Measurements from ENCODE around the gene ANXA6.

Gene ANXA6

DNA sequence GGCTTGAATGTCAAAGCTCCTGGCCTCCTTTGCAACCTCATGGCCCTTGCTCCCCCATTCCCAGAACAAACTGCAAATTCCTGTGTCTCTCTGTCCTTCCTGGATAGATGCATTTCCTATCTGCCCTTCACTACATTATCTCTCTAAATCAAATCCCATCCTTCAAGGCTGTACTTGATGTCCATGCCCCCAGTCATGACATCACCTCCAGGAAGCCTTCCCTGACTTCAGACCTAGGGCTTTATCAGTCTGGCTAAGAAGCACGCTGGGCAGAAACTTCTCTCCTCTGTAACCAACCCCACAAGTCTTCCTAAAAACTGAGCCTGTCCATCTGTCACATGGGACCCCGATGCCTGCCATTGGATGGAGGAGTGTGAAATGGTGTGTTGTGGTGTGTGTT, 51.1 kb downstream of the ANXA6 start:
- in situ Hi-C loops (cut with MboI; ENCODE audit: low sequenced_read_pairs): no loop called here

- in situ Hi-C loops (cut with MboI; ENCODE audit: low sequenced_read_pairs): no loop called here
These were observed 51.5 kb downstream of the ANXA6 start for GRCh38 chr5:151106043-151106442.

DNA sequence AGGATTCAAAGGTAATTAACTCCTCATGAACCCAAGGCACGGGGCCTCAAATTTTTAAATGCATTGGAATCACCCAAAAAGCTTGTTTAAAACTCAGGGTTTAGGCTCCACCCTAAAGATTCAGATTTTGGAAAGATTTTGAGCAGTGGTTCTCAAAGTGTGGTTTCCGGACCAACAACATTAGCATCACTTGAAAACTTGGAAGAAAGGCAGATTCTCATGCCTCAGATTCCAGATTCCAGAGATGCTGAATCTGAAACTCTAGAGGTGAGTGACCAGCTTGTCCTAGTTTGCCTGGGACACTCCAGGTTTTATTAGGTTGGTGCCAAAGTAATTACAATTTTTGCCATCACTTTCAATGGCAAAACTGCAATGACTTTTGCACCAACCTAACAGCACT, 52.0 kb downstream of the ANXA6 start:
- in situ Hi-C loops (cut with MboI; ENCODE audit: low sequenced_read_pairs): no loop called here

DNA sequence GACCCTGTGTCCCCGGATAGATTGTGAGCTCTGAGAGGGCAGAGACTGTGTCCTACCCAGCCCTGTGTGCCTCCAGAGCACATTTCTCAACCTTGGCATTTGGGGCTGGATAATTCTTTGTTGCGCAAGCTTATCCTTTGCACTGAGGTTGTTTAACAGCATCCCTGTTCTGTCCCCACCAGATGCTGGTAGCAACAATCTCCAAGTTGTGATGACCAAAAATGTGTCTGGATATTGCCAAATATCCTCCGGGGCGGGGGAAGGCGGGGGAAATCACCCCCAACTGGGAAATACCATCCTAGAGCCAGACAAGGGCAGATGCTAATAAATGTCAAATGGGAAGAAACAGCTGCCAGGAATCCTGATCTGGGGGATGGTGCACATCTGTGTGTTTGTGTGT, 52.8 kb downstream of the ANXA6 start:
- in situ Hi-C loops (cut with MboI; ENCODE audit: low sequenced_read_pairs): no loop called here

DNA sequence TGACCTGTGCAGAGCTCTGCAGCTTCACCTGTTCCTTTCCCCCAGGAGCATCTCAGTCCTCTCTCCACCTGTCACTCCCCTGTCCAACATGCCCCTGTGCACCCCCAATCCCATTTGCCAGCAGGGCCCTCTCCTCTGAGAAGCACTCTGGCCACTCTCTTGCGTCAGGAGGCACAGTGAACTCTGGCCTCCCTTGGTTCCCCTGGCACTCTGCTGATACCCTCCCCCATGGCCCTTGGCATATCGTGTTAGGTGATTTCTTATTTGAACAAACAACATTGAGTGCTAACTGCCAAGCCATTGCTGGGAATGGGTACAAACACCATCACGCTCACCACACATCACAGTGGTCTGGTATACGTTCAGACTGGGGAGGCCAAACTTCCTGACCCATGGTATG, 55.8 kb downstream of the ANXA6 start:
- in situ Hi-C loops (cut with MboI; ENCODE audit: low sequenced_read_pairs): no loop called here

- in situ Hi-C loops (cut with MboI; ENCODE audit: low sequenced_read_pairs): no loop called here
These were observed 56.4 kb downstream of the ANXA6 start for GRCh38 chr5:151101151-151101550.

GRCh38 chr5:151100681-151101080, 56.9 kb downstream of the ANXA6 start:
- in situ Hi-C loops (cut with MboI; ENCODE audit: low sequenced_read_pairs): no loop called here

GRCh38 chr5:151098768-151099121, 58.8 kb downstream of the ANXA6 start:
- in situ Hi-C loops (cut with MboI; ENCODE audit: low sequenced_read_pairs): no loop called here

GRCh38 chr5:151097820-151098767, 59.5 kb downstream of the ANXA6 start:
- in situ Hi-C loops (cut with MboI; ENCODE audit: low sequenced_read_pairs): no loop called here

DNA sequence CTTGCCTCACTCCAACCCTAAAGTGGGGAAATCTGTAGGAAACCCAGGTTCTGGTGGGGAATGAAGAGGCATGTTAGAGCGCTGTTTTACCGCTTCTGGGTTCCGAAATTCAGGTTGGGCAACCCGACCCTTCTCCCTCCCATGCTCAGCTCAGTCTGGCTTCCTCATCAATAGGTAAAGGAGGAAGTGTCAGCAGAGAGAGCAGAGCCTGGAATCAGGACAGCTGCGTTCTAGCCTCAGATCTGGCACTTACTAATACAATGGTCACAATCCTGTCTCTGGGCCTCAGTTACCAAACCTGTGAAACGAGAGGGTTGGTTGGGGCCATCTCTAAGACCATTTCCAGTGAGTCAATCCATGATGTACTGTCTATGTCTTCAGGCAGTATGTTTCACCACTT, 60.5 kb downstream of the ANXA6 start:
- in situ Hi-C loops (cut with MboI; ENCODE audit: low sequenced_read_pairs): no loop called here

DNA sequence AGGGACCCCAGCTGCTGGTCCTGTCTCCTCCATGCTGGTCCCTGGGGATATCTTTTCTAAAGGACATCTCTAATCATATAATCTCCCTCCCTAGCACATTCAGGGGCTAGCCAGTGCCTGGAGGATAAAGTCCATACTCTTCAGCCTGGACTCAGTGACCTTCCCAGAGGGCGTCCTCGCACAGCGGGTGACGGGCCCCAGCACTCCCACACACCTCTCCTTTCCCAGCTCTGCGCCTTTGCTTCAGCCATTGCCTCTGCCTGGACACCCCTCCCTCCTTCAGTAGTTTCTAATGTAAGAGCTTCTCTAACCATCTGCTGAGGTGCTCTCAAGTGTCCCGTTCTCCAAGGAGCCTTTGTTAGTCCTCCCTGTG, 61.6 kb downstream of the ANXA6 start:
- in situ Hi-C loops (cut with MboI; ENCODE audit: low sequenced_read_pairs): no loop called here

GRCh38 chr5:151095341-151096000, 62.1 kb downstream of the ANXA6 start:
- in situ Hi-C loops (cut with MboI; ENCODE audit: low sequenced_read_pairs): no loop called here

DNA sequence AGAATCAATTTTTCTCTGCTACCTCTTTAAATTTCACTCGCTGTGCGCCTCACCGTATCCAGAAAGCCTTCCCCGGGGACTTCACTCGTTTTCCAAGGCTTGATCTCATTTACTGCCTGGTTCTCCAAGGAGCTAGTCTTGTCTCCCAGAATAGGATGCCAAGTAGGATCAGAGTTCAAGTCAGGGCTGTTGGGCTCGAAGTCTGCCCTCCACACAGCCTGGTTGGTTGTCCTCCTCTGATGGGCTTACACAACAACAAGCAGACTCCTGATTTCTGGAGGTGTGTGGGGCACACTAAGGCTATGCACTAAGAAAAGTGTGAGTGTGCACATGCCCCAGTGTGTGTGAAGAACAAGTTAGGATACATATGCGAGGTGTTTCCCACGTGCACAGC, 62.7 kb downstream of the ANXA6 start:
- in situ Hi-C loops (cut with MboI; ENCODE audit: low sequenced_read_pairs): no loop called here

GRCh38 chr5:151094030-151094851, 63.3 kb downstream of the ANXA6 start:
- in situ Hi-C loops (cut with MboI; ENCODE audit: low sequenced_read_pairs): no loop called here

DNA sequence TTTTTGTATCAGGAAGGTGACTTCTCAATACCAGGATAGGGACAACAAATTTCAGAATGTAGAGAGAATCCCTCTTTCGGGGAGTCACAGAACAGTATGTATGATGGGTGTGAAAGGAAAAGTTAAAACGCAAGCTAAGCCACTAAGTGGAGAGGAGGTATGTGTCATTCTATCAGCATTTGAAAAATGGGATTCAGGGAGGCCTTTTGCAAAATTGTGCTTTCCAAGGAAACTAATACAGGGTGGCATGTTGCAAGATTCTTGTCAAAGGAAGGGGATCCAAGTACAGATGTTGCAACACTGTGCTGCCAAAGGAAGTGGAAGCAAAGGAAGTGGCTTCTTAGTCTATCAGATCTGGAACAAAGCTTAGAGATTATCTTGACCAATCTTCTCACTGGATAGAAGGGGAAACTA, 64.1 kb downstream of the ANXA6 start:
- in situ Hi-C loops (cut with MboI; ENCODE audit: low sequenced_read_pairs): no loop called here

DNA sequence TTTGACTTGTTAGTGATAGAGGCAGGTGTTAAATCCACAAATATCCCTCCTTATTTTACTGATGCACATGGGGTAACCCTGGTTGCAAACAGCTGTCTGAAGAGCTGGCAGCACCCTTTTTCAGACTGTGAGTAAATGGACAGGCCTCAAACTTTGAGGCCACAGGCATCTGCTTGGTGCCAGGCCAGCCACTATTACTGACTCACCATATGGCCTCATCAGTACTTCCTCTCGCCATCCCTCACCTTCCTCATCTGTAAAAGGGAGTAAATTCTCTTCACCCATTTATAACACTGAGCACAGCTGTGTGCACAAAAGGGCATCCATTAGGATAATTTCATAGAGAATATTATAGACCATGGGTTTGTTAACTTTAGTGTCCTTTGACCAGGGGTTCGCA, 64.8 kb downstream of the ANXA6 start:
- in situ Hi-C loops (cut with MboI; ENCODE audit: low sequenced_read_pairs): no loop called here

- in situ Hi-C loops (cut with MboI; ENCODE audit: low sequenced_read_pairs): no loop called here
These were observed 67.9 kb downstream of the ANXA6 start for GRCh38 chr5:151089726-151090125.

GRCh38 chr5:151088986-151089385, 68.6 kb downstream of the ANXA6 start:
- in situ Hi-C loops (cut with MboI; ENCODE audit: low sequenced_read_pairs): no loop called here

GRCh38 chr5:151087486-151087885, 70.1 kb downstream of the ANXA6 start:
- in situ Hi-C loops (cut with MboI; ENCODE audit: low sequenced_read_pairs): no loop called here

- in situ Hi-C loops (cut with MboI; ENCODE audit: low sequenced_read_pairs): no loop called here
These were observed 70.6 kb downstream of the ANXA6 start for GRCh38 chr5:151086905-151087360.

DNA sequence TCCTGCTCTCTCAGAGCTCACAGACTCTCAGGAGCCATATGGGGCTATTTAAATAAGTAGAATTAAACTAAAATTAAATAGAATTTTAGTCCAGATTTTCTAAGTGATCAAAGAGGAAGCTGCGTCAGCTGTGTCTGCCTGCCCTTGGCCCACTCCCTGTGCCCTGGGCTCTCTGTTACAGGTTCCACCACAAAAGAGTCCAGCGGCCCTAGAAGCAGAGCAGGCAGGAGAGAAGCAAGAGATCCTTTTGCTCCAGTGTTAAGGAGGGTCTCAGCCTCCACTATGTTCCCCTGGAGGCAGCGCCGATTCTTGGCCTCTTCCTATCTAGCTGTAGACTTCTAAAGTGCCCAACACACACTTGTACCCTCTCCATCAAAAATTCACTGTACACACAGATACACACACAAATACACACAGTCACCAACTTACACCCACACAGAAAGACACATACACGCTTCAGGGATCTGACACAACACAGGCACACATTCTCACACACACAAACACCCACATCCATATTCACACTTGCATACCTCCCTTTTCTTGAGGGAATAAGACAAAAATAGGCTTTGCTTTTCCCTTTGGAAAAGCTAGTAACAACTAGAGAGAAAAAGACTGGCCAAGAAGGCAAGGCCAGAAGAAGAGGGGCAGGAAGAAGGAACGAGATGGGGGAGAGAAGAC, 71.2 kb downstream of the ANXA6 start:
- in situ Hi-C loops (cut with MboI; ENCODE audit: low sequenced_read_pairs): no loop called here
